ENCODE results near the gene STX12.
A peak's percentile ranks its signal among the peaks of the same experiment; 100 is the strongest.
"Not testable (repeated sequence)": the region's sequence is repeated elsewhere in the genome, so short reads cannot be mapped to it uniquely, and the experiment has no call there.

Gene STX12

GRCh38 chr1:27775336-27775735 is 2.3 kb downstream of the STX12 start:
- DNase-seq (ENCODE audit: low read depth in 2 of 2): not testable (repeated sequence)

GRCh38 chr1:27776276-27776675 is 3.3 kb downstream of the STX12 start:
- DNase-seq (ENCODE audit: low read depth in 2 of 2): not testable (repeated sequence)

DNA sequence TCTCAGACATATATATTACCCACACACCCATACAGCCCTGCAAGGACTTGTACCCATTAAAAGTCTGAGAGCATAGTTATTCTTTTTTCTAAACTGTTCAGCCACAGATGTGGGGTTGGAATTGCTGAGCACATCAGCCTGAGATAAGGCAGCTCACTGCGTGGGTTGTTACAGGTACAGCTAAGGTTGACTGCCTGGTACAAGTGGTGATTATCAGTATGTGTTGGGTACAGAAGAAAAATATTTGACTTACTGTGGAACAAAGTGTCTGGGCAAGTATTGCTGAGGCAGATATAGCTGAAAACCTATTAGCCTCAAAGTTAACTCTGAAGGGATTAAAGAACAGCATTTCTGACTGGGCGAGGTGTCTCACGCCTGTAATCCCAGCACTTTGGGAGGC is 5.0 kb downstream of the STX12 start:
- no peak for DNase-seq (ENCODE audit: low read depth in 2 of 2)

- DNase-seq (ENCODE audit: low read depth in 2 of 2): no peak
Measured at GRCh38 chr1:27779122-27779521, 6.1 kb downstream of the STX12 start.

- no peak for DNase-seq (ENCODE audit: low read depth in 2 of 2)
Measured at GRCh38 chr1:27782950-27783349, 9.9 kb downstream of the STX12 start.

GRCh38 chr1:27784700-27785099 is 11.7 kb downstream of the STX12 start:
- no peak for DNase-seq (ENCODE audit: low read depth in 2 of 2)

- no peak for DNase-seq (ENCODE audit: low read depth in 2 of 2)
Measured at GRCh38 chr1:27785781-27786455, 12.9 kb downstream of the STX12 start.

GRCh38 chr1:27787895-27788294 is 14.9 kb downstream of the STX12 start:
- DNase-seq (ENCODE audit: low read depth in 2 of 2): no peak

- DNase-seq (ENCODE audit: low read depth in 2 of 2): no peak
Measured at GRCh38 chr1:27789540-27790041, 16.6 kb downstream of the STX12 start.

DNA sequence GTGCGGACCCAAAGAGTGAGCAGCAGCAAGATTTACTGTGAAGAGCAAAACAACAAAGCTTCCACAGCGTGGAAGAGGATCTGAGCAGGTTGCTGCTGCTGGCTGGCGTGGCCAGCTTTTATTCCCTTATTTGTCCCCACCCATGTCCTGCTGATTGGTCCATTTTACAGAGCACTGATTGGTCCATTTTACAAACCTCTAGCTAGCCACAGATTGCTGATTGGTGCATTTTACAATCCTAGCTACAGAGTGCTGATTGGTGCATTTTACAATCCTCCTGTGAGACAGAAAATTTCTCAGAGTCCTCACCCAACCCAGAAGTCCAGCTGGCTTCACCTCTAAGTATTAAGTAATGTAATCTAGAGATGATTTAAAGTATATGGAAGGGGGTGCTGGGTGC is 17.3 kb downstream of the STX12 start:
- DNase-seq (ENCODE audit: low read depth in 2 of 2): not testable (repeated sequence)

DNA sequence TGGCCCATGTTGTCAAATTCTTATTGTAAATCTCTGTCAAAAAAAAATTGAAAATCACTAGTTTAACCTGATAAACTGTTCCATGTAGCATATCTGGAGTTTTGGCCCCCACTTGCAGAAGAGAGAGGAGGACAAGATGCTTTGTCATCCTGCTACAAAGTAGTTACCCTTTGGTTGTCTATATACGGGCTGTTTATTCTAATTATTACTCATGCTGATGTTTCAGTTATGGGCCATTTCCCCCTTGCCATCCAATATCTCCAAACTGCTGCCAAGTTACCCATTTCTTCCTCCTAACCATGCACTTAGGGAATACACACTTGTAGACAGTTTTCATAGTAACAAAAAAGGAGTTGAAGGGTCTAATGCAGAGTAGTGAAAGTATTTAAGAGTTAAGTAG is 22.6 kb downstream of the STX12 start:
- DNase-seq (ENCODE audit: low read depth in 2 of 2): no peak

DNA sequence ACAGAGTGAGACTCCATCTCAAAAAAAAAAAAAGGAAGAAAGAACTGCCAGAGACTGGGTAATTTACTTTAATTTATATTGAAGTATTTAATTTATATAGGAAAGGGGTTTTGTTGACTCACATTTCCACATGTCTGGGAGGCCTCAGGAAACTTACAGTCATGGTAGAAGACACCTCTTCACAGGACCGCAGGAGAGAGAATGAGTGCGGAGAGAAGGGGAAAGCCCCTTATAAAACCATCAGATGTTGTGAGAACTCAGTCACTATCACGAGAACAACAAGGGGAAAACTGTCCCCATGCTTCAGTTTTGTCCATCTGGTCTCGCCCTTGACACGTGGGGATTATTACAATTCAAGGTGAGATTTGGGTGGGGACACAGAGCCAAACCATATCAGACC is 31.8 kb downstream of the STX12 start:
- DNase-seq (ENCODE audit: low read depth in 2 of 2): peak in 1 of 2 donors; percentile 6

DNA sequence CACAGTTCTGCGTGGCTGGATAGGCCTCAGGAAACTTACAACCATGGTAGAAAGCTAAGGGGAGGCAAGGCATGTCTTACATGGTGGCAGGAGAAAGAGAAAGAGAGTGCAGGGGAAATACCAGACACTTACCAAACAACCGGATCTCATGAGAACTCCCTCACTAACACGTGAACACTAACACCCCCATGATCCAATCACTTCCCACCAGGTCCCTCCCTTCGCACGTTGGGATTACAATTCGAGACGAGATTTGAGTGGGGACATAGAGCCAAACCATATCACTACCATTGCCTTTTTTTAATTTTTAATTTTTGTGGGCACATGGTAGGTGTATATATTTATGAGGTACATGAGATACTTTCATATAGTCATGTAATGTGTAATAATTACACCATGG is 33.7 kb downstream of the STX12 start:
- no peak for DNase-seq (ENCODE audit: low read depth in 2 of 2)

DNA sequence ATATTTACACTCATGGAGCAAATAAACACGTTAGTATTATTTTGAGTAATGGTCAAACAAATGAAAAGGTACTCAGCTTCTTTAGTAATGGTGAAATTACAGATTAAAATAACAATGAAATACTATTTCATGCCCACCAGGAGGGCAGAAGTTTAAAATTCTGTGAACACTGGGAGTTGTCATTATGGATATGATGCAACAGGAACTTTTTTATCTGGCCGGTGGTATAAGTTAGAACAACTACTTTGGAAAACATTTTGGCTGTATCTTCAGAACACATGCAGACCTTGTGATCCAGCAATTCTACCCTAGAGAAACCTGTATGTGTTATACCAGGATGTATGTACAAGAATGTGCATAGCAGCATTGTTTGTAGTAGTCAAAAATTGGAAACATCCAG is 34.4 kb downstream of the STX12 start:
- no peak for DNase-seq (ENCODE audit: low read depth in 2 of 2)

DNA sequence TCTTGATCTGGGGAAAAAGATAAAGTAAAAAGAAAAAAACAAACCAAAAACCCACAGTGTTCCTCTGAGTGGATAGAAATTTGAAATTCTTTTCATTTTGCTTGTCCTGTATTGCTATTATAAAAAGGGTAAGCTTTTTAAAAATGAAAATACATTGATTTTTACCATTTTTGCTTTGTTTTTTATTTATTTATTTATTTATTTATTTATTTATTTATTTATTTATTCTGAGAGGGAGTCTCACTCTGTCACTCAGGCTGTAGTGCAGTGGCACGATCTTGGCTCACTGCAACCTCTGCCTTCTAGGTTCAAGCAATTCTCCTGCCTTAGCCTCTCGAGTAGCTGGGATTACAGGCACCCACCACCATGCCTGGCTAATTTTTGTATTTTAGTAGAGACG is 35.1 kb downstream of the STX12 start:
- DNase-seq (ENCODE audit: low read depth in 2 of 2): not testable (repeated sequence)

- DNase-seq (ENCODE audit: low read depth in 2 of 2): no peak
Measured at GRCh38 chr1:27809883-27810282, 36.9 kb downstream of the STX12 start.

DNA sequence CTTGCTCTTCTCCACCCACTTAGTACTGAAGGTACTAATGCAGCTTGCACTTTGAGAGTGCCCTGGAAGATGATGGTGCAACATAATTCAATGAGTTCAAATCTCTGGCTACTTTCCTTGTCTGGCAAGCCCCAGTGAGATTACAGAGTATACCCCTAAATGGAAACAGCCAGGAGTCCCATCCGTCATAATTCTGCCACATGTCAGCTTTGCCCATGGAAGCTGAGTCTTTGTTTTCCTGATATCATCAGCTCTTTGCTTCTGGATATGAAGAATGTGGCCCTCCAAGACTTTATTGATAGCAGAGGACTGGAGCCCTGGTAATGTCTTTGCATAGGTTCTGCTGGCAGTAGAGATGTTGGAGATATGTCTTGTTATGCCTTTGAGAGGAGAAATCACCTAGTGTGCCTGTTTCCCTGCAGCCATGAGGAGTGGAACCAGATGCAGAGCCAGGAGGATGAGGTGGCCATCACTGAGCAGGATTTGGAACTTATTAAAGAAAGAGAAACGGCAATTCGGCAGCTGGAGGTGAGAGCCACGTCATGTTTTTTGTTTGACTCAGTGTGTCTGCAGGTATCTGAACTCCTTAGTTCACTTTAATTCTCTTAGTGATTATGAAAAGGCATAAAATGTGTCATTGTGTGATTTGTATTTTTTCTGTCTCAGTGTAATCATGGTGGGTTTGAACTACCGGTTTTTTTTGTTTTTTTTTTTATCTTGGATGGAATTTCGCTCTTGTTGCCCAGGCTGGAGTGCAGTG is 38.9 kb downstream of the STX12 start:
- DNase-seq (ENCODE audit: low read depth in 2 of 2): no peak

DNA sequence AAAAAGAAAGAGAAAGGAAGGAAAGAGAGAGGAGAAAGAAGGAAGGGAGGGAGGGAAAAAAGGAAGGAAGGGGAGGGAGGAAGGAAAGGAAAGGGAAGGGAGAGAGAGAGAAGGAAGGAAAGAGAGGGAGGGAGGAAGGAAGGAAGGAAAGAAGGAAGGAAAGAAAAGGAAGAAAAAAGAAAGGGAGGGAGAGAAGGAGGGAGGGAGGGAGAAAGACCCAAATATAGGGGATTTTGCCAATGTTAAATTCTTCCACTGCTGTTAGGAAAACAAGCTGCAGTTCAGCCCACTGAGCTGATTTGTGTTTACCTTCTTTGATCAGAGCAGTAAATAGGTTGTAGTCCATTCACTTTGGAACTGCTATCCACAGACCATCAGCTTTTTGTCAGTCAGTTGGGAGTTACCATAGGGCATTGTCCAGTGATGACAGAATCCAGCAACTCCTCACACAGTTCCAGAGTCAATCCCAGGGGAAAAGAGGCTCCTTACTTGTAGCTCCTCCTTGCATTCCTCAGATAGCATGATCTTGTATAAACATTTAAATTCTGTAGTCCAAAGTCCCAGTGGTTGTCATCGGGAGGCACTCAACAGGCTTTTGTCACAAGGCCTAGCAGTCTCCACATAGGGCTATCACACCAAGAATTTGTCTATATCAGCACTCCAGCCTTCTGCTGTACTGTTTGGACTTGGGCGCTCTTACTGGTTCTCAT is 44.1 kb downstream of the STX12 start:
- no peak for DNase-seq (ENCODE audit: low read depth in 2 of 2)

DNA sequence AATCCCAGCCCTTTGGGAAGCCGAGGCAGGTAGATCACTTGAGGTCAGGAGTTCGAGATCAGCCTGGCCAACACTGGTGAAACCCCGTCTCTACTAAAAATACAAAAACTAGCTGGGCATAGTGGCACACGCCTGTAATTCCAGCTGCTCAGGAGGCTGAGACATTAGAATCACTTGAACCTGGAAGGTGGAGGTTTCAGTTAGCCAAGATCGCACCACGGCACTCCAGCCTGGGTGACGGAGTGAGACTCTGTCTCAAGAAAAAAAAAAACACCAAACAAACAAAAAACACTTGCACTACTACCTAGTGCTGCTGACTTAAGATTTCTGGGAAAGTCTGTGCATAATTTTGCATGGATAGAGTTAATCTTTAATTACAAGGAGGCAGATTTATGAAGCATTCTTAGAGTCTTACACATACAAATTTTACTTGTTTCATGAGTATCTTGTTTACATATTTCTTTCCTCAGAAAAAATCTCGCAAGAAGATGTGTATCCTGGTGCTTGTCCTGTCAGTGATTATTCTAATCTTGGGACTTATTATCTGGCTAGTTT is 48.8 kb downstream of the STX12 start:
- DNase-seq (ENCODE audit: low read depth in 2 of 2): no peak

DNA sequence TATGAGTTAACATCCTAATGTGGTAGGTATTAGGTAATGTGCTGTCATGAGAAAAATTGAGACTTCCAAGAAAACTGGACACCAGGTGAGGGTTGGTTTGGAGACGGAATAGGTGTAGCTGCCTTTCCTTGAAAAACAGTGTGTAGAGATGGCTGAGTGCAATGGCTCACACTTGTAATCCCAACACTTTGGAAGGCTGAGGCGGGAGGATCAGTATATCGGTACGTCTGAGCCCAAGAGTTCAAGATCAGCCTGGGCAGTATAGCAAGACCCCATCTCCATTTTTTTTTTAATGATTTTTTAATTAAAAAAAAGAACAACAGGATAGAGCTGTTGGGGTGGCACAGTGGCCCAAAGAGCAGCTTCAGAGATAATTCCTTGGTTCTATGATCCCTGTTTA is 50.8 kb downstream of the STX12 start:
- no peak for DNase-seq (ENCODE audit: low read depth in 2 of 2)

- DNase-seq (ENCODE audit: low read depth in 2 of 2): no peak
Measured at GRCh38 chr1:27824411-27824810, 51.4 kb downstream of the STX12 start.

DNA sequence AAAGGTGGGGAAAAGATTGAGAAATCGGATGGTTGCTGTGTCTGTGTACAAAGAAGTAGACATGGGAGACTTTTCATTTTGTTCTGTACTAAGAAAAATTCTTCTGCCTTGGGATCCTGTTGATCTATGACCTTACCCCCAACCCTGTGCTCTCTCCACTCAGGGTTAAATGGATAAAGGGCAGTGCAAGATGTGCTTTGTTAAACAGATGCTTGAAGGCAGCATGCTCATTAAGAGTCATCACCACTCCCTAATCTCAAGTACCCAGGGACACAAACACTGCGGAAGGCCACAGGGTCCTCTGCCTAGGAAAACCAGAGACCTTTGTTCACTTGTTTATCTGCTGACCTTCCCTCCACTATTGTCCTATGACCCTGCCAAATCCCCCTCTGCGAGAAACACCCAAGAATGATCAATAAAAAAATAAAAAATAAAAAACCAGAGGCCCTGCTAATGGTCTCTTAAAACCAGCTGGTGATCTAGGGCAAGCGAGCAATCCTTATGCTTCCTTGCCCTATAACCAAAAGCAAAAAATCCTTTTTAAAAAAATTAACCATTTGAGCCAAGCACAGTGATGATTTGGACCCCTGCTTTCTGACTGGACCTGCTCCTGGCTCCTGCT is 56.4 kb downstream of the STX12 start:
- not testable (repeated sequence) for DNase-seq (ENCODE audit: low read depth in 2 of 2)

Measured in stimulated activated CD4-positive, alpha-beta T cell treated with anti-CD3 and anti-CD28 coated beads, Interleukin-4, amount 100 ng/mL, for 48 hours (primary cell).